Smooth muscle cell (in vitro differentiated cells): ENCODE measurements around the gene ZNF710. TPM values are rescaled to one million over a fixed set of nuclear protein-coding genes. Genes with fewer than 3 reads are reported as not detected.

ENCODE experiments used
- DNase-seq: peaks from one replicate; lab custom pipeline; 2025; ENCODE audit not compliant: unreplicated experiment; lab: John Stamatoyannopoulos, UW
- H2AFZ ChIP-seq: fragments of 200-600 bp; sonication (generic); 2 replicates; pipeline ENCODE4 v1.6.0; 2016; ENCODE audit warnings: antibody characterized with exemption, low read depth, mild to moderate bottlenecking
- H3F3A ChIP-seq: fragments of 200-600 bp; sonication (generic); 2 replicates; pipeline ENCODE4 v1.6.0; 2017; ENCODE audit warnings: antibody characterized with exemption, low read depth
- H3K27ac ChIP-seq: fragments of 200-600 bp; sonication (generic); 2 replicates; pipeline ENCODE4 v1.5.1; 2016; ENCODE audit warnings: low read depth, mild to moderate bottlenecking
- H3K27me3 ChIP-seq: fragments of 200-600 bp; sonication (generic); 2 replicates; pipeline ENCODE4 v1.6.1; 2016; ENCODE audit warnings: low read depth, mild to moderate bottlenecking
- H3K36me3 ChIP-seq: fragments of 200-600 bp; sonication (generic); 2 replicates; pipeline ENCODE4 v1.5.1; 2016; ENCODE audit warnings: low read depth
- H3K4me1 ChIP-seq: fragments of 200-600 bp; sonication (generic); 2 replicates; pipeline ENCODE4 v1.5.1; 2016; ENCODE audit warnings: low read depth
- H3K4me2 ChIP-seq: fragments of 200-600 bp; sonication (generic); 2 replicates; pipeline ENCODE4 v1.6.0; 2016; ENCODE audit warnings: mild to moderate bottlenecking
- H3K4me3 ChIP-seq: fragments of 200-600 bp; sonication (generic); 2 replicates; pipeline ENCODE4 v1.5.1; 2016; ENCODE audit warnings: mild to moderate bottlenecking
- H3K79me2 ChIP-seq: fragments of 200-600 bp; sonication (generic); 2 replicates; pipeline ENCODE4 v1.6.0; 2016; ENCODE audit warnings: low read depth, mild to moderate bottlenecking
- H3K9ac ChIP-seq: fragments of 200-600 bp; sonication (generic); 2 replicates; pipeline ENCODE4 v1.6.0; 2016; ENCODE audit warnings: low read depth
- H3K9me3 ChIP-seq: fragments of 200-600 bp; sonication (generic); replicated peaks from 2 replicates; pipeline ENCODE4 v1.5.1; 2016; ENCODE audit warnings: low read depth
- H4K20me1 ChIP-seq: fragments of 200-600 bp; sonication (generic); 2 replicates; pipeline ENCODE4 v1.6.0; 2016; ENCODE audit warnings: low read depth
- CTCF ChIP-seq: fragments of 200-600 bp; sonication (generic); IDR thresholded peaks from 2 replicates; pipeline ENCODE4 v1.5.1; 2017; ENCODE audit warnings: borderline replicate concordance, mild to moderate bottlenecking, antibody characterized with exemption; ENCODE audit not compliant: insufficient read depth, poor library complexity, severe bottlenecking
- WGBS: methylation state at CpG from one replicate; pipeline ENCODE4 v1.1.7; 2016; ENCODE audit warnings: low lambda C conversion rate; 5-methylcytosine and 5-hydroxymethylcytosine counted together
- polyA plus RNA-seq: library from polyadenylated mRNA; unstranded; fragments of >200 nt; fragmentation: Nextera tagmentation; extraction: Ambion mirVana; gene quantifications from 2 replicates; pipeline ENCODE4 v1.2.1, GENCODE V29; 2016
- total RNA-seq: library from RNA; depleted of rRNA; stranded (reverse); fragments of >200 nt; gene quantifications from 2 replicates; pipeline ENCODE4 v1.2.3, GENCODE V29; 2014

Gene ZNF710
- total and polyA plus RNA-seq, 2 experiments from 2014 or later = 8.6 to 10.4 TPM

GRCh38 chr15:89993349-89993748 lies 7.8 kb upstream of the ZNF710 start:
- Histone ChIP-seq H3K27me3 (no peaks in the 10 kb centered on the region), H3K27ac (no peak overlapping the region), H3K9me3 (no peaks in the 10 kb centered on the region), H3F3A (peaks cover 7% of the 10 kb centered on the region), H3K4me1 (no peaks in the 10 kb centered on the region), H3K36me3 (no peaks in the 10 kb centered on the region), H3K9ac (no peak overlapping the region), H3K4me2 (no peak overlapping the region), H4K20me1 (no peaks in the 10 kb centered on the region), H3K79me2 (no peaks in the 10 kb centered on the region), H3K4me3 (no peak overlapping the region), H2AFZ (no peak overlapping the region)
- WGBS = 78% methylated on average over 1 of the region's 1 CpG
- no peak for DNase-seq
- TF ChIP-seq CTCF = no peak

- no peak overlapping the region for H3K4me3 ChIP-seq
- peaks cover 5% of the 10 kb centered on the region for H3K4me1 ChIP-seq
- WGBS = 89% methylated on average over 4 of the region's 4 CpGs
- no peak for TF ChIP-seq CTCF
- H3F3A ChIP-seq = peaks cover 12% of the 10 kb centered on the region
- H3K79me2 ChIP-seq = no peaks in the 10 kb centered on the region
- no peaks in the 10 kb centered on the region for H4K20me1 ChIP-seq
- H3K9ac ChIP-seq = no peak overlapping the region
- no peak for DNase-seq
- no peak overlapping the region for H3K4me2 ChIP-seq
- no peaks in the 10 kb centered on the region for H3K9me3 ChIP-seq
- H2AFZ ChIP-seq = no peak overlapping the region
- no peak overlapping the region for H3K27ac ChIP-seq
- H3K36me3 ChIP-seq = no peaks in the 10 kb centered on the region
- H3K27me3 ChIP-seq = no peaks in the 10 kb centered on the region
These were observed 4.0 kb upstream of the ZNF710 start for GRCh38 chr15:89997079-89997478.

GRCh38 chr15:89998141-89998661 lies 2.9 kb upstream of the ZNF710 start:
- TF ChIP-seq CTCF = no peak
- no peaks in the 10 kb centered on the region for H3K36me3 ChIP-seq
- no peak overlapping the region for H3K9ac ChIP-seq
- no peaks in the 10 kb centered on the region for H3K27me3 ChIP-seq
- H2AFZ ChIP-seq = no peak overlapping the region
- H3K27ac ChIP-seq = no peak overlapping the region
- peaks cover 9% of the 10 kb centered on the region for H3K79me2 ChIP-seq
- no peaks in the 10 kb centered on the region for H3K9me3 ChIP-seq
- H3K4me1 ChIP-seq = peaks cover 12% of the 10 kb centered on the region
- no peaks in the 10 kb centered on the region for H4K20me1 ChIP-seq
- no peak for DNase-seq
- H3F3A ChIP-seq = peaks cover 19% of the 10 kb centered on the region
- WGBS = 54% methylated on average over 5 of the region's 5 CpGs
- H3K4me3 ChIP-seq = no peak overlapping the region
- H3K4me2 ChIP-seq = no peak overlapping the region

- H3K36me3 ChIP-seq = no peaks in the 10 kb centered on the region
- peaks cover 28% of the 10 kb centered on the region for H3F3A ChIP-seq
- no peaks in the 10 kb centered on the region for H3K9me3 ChIP-seq
- TF ChIP-seq CTCF = no peak
- H3K27ac ChIP-seq = no peak overlapping the region
- H3K9ac ChIP-seq = no peak overlapping the region
- peaks cover 16% of the 10 kb centered on the region for H3K79me2 ChIP-seq
- peak overlapping the region; percentile 87 for H3K4me2 ChIP-seq
- WGBS = 72% methylated on average over 12 of the region's 12 CpGs
- H3K4me3 ChIP-seq = peak overlapping the region; percentile 86
- H2AFZ ChIP-seq = no peak overlapping the region
- no peaks in the 10 kb centered on the region for H4K20me1 ChIP-seq
- no peaks in the 10 kb centered on the region for H3K27me3 ChIP-seq
- no peak for DNase-seq
- H3K4me1 ChIP-seq = peaks cover 21% of the 10 kb centered on the region
These were observed 2.0 kb upstream of the ZNF710 start for GRCh38 chr15:89998923-89999675.
